Parathyroid adenoma (tissue), 2 donors: Measurements from ENCODE around the gene TRMT1L.

ENCODE experiments used
- H2AFZ ChIP-seq: fragments of 300-600 bp; sonication (generic); one replicate; pipeline ENCODE4 v1.7.0; 2017; ENCODE audit warnings: antibody characterized with exemption, mild to moderate bottlenecking
- H3K27ac ChIP-seq: fragments of 300-600 bp; sonication (generic); one replicate; pipeline ENCODE4 v1.7.0; 2017
- H3K27me3 ChIP-seq: fragments of 300-600 bp; sonication (generic); one replicate; pipeline ENCODE4 v1.7.0; 2017; ENCODE audit warnings: low read length; ENCODE audit not compliant: control insufficient read depth, insufficient read depth
- H3K36me3 ChIP-seq: fragments of 300-600 bp; sonication (generic); one replicate; pipeline ENCODE4 v1.7.0; 2017; ENCODE audit warnings: low read length; ENCODE audit not compliant: control insufficient read depth, insufficient read depth
- H3K4me1 ChIP-seq: fragments of 300-600 bp; sonication (generic); one replicate; pipeline ENCODE4 v1.7.0; 2017; ENCODE audit warnings: control low read depth
- H3K4me2 ChIP-seq: fragments of 300-600 bp; sonication (generic); one replicate; pipeline ENCODE4 v1.7.0; 2017; ENCODE audit warnings: low read length
- H3K4me3 ChIP-seq: fragments of 300-600 bp; sonication (generic); one replicate; pipeline ENCODE4 v1.7.0; 2017; ENCODE audit warnings: low read depth, low read length
- H3K79me2 ChIP-seq: fragments of 300-600 bp; sonication (generic); one replicate; pipeline ENCODE4 v1.7.0; 2017; ENCODE audit warnings: control low read depth
- H3K9ac ChIP-seq: fragments of 300-600 bp; sonication (generic); one replicate; pipeline ENCODE4 v1.7.0; 2017; ENCODE audit warnings: mild to moderate bottlenecking
- H3K9me3 ChIP-seq: fragments of 300-600 bp; sonication (generic); one replicate; pipeline ENCODE4 v1.7.0; 2017; ENCODE audit warnings: low read length; ENCODE audit not compliant: control insufficient read depth
- TF ChIP-seq, protein P1 (sequence below): fragments of 300-600 bp; sonication (generic); IDR thresholded peaks from one replicate; pipeline ENCODE4 v1.7.0; 2017; ENCODE audit warnings: antibody characterized with exemption, mild to moderate bottlenecking
- donor health status: primary hyperparathyroidism.

The TRMT1L gene

DNA sequence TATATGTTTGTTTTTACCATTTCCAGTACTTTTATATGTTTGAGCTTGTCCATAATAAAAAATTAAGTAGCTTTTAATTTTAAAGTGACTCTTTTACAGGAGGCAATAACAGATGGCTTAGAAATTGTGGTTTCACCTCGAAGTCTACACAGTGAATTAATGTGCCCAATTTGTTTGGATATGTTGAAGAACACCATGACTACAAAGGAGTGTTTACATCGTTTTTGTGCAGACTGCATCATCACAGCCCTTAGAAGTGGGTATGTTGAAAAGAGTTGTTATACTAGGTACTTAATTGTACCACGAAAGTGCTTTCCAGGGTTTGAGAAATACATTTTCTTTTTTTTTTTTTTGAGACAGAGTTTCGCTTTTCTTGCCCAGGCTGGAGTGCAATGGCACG lies 65.3 kb downstream of the TRMT1L start:
- no peak overlapping the region for H3K9ac ChIP-seq
- no peaks in the 10 kb centered on the region for H3K27me3 ChIP-seq
- H3K4me3 ChIP-seq, result no peak overlapping the region
- no peaks in the 10 kb centered on the region for H3K79me2 ChIP-seq
- H3K36me3 ChIP-seq, result no peaks in the 10 kb centered on the region
- no peaks in the 10 kb centered on the region for H3K9me3 ChIP-seq
- no peak overlapping the region for H3K4me2 ChIP-seq
- no peaks in the 10 kb centered on the region for H3K4me1 ChIP-seq
- TF ChIP-seq, protein P1, sequence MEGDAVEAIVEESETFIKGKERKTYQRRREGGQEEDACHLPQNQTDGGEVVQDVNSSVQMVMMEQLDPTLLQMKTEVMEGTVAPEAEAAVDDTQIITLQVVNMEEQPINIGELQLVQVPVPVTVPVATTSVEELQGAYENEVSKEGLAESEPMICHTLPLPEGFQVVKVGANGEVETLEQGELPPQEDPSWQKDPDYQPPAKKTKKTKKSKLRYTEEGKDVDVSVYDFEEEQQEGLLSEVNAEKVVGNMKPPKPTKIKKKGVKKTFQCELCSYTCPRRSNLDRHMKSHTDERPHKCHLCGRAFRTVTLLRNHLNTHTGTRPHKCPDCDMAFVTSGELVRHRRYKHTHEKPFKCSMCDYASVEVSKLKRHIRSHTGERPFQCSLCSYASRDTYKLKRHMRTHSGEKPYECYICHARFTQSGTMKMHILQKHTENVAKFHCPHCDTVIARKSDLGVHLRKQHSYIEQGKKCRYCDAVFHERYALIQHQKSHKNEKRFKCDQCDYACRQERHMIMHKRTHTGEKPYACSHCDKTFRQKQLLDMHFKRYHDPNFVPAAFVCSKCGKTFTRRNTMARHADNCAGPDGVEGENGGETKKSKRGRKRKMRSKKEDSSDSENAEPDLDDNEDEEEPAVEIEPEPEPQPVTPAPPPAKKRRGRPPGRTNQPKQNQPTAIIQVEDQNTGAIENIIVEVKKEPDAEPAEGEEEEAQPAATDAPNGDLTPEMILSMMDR, result no peak
- no peak overlapping the region for H2AFZ ChIP-seq
- no peak overlapping the region for H3K27ac ChIP-seq

DNA sequence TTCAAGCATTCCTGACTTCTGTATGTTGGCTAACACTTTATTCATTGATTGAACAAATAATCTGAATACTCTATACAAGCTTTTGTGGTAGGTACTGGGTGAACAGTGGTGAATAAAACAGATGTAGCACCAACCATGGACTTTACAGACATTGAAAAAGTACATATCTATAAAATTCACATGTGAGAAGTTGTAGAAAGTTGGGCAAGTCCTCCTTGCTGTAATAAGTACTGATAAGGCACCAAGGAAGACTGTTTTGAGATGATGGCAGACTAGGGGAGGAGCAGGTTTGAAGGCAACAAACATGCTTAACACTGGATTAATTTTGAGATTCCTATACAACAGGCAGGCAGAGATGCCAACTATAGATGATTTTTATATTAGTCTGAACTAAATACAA lies 69.0 kb downstream of the TRMT1L start:
- no peak overlapping the region for H2AFZ ChIP-seq
- no peaks in the 10 kb centered on the region for H3K27me3 ChIP-seq
- no peak overlapping the region for H3K4me3 ChIP-seq
- no peaks in the 10 kb centered on the region for H3K9me3 ChIP-seq
- H3K4me2 ChIP-seq, result no peak overlapping the region
- no peak overlapping the region for H3K9ac ChIP-seq
- no peaks in the 10 kb centered on the region for H3K4me1 ChIP-seq
- peaks cover 3% of the 10 kb centered on the region for H3K79me2 ChIP-seq
- TF ChIP-seq, protein P1, result no peak
- no peaks in the 10 kb centered on the region for H3K36me3 ChIP-seq
- no peak overlapping the region for H3K27ac ChIP-seq

DNA sequence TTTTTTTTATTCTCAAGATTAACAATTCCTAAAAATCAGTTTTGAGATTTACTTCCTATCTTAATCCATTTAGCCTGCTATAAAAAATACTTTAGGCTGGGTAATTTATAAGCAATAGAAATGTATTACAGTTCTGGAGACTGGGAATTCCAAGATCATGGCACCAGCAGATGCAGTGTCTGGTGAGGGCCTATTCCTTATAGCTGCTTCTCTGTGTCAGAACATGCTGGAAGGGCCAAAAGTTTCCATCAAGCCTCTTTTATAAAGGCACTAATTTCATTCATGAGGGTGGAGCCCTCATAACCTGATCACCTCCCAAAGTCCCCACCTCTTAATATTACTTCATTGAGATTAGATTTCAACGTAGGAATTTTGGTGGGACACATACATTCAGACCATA lies 69.7 kb downstream of the TRMT1L start:
- Histone ChIP-seq H3K36me3 (no peaks in the 10 kb centered on the region), H3K4me3 (no peak overlapping the region), H3K79me2 (peaks cover 3% of the 10 kb centered on the region), H3K4me2 (no peak overlapping the region), H3K27ac (no peak overlapping the region), H3K4me1 (no peaks in the 10 kb centered on the region), H3K9me3 (no peaks in the 10 kb centered on the region), H2AFZ (no peak overlapping the region), H3K27me3 (no peaks in the 10 kb centered on the region), H3K9ac (no peak overlapping the region)
- TF ChIP-seq, protein P1, result no peak

DNA sequence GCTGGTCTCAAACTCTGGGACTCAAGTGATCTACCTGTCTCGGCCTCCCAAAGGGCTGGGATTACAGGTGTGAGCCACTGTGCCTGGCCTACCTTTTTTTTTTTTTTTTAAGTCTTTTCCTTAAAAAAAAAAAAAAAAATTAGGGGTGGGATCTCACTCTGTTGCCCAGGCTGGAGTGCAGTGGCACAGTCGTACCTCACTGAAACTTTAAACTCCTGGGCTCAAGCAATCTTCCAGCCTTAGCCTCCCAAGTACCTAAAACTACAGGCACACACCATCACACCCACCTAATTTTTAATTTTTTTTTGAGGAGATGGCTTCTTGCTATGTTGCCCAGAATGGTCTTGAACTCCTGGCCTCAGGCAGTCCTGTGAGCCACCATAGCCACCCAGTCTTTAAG lies 72.9 kb downstream of the TRMT1L start:
- H3K4me1 ChIP-seq, result no peaks in the 10 kb centered on the region
- H3K9ac ChIP-seq, result no peak overlapping the region
- H3K4me3 ChIP-seq, result no peak overlapping the region
- no peaks in the 10 kb centered on the region for H3K36me3 ChIP-seq
- no peak overlapping the region for H2AFZ ChIP-seq
- H3K9me3 ChIP-seq, result no peaks in the 10 kb centered on the region
- H3K27ac ChIP-seq, result no peak overlapping the region
- H3K27me3 ChIP-seq, result no peaks in the 10 kb centered on the region
- peaks cover 3% of the 10 kb centered on the region for H3K79me2 ChIP-seq
- H3K4me2 ChIP-seq, result no peak overlapping the region
- TF ChIP-seq, protein P1, result no peak

DNA sequence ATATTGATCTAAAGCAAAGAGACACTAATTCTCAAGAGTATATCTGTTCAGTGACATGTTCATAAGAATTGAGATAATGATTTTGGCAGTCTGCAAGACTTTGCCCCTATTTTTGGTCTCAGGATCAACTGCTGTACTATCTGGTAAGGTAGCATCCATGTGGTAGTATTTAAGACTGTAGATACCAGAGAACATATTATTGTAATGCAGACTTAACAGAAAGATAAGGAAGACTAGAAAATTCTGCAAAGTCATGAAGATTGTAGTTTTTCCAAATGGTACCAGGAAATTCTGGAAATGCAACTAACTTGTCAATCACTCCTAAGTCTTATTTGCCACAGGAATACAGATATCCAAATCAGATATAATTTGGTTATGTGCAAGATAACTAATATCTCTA lies 76.3 kb downstream of the TRMT1L start:
- Histone ChIP-seq H3K4me2 (no peak overlapping the region), H3K4me1 (no peaks in the 10 kb centered on the region), H3K9ac (no peak overlapping the region), H3K27me3 (no peaks in the 10 kb centered on the region), H2AFZ (no peak overlapping the region), H3K27ac (no peak overlapping the region), H3K79me2 (peaks cover 6% of the 10 kb centered on the region), H3K9me3 (no peaks in the 10 kb centered on the region), H3K4me3 (no peak overlapping the region), H3K36me3 (no peaks in the 10 kb centered on the region)
- TF ChIP-seq, protein P1, result no peak
